K562 (cell line): ENCODE data around the gene ARHGAP30. TPM values are rescaled to one million over a fixed set of nuclear protein-coding genes. Genes with fewer than 3 reads are reported as not detected.

ENCODE experiments used
- ATAC-seq: fragments of 200-7000 bp; cut with Tn5 transposase; 3 replicates; pipeline ENCODE4 v1.9.1; 2020; ENCODE audit warnings: moderate library complexity
- BruUV-seq: library from RNA; stranded (reverse); fragments of 400-500 nt; replicated peaks from 2 replicates; lab custom pipeline; 2021; lab: Mats Ljungman, UMichigan
- CTCF ChIA-PET: fragments of 300-600 bp; formaldehyde crosslinking; extraction: SDS; loops from one replicate; lab custom pipeline; 2021; ENCODE audit warnings: low intra/inter-chr PET ratio; lab: Yijun Ruan, JAX
- POLR2A ChIA-PET: fragments of 300-600, 350-650 bp; sonication (Branson Sonifier 250); formaldehyde crosslinking; extraction: SDS; loops from one replicate; lab custom pipeline; 2021; ENCODE audit warnings: antibody characterized with exemption, inconsistent platforms; lab: Yijun Ruan, JAX
- DNase-seq, 4 experiments: peaks; one replicate each; pipeline versions ENCODE4 v3.0.0 to v3.0.0-alpha.2; 2011 to 2018; ENCODE audit warnings: low spot score in 3 of 4, mixed read lengths in 3 of 4; ENCODE audit errors: extremely low read depth in 1 of 4
- FAIRE-seq: peaks from 2 replicates; lab custom pipeline; 2011; peaks lifted over from hg19 to GRCh38; lab: Jason Lieb, UNC
- H2AFZ ChIP-seq: 2 replicates; pipeline ENCODE4 v1.6.0; 2011; ENCODE audit warnings: low read depth, low read length, control low read depth, inconsistent platforms
- H3K27ac ChIP-seq: fragments of 200-600 bp; 3 replicates; pipeline ENCODE4 v1.8.0; 2011; ENCODE audit warnings: low read depth, mild to moderate bottlenecking, control low read depth, inconsistent platforms, low read length, moderate library complexity, mixed read lengths; ENCODE audit errors: extremely low read depth
- H3K27me3 ChIP-seq, 2 experiments: fragments of 300-600 bp in 1 of 2; 2 replicates in 1 of 2; 3 replicates in 1 of 2; pipeline versions ENCODE4 v1.6.0 to v1.8.0; 2011; ENCODE audit warnings: inconsistent platforms in 2 of 2, low read length in 2 of 2, mild to moderate bottlenecking in 1 of 2, mixed read lengths in 1 of 2, moderate library complexity in 1 of 2; ENCODE audit not compliant: control insufficient read depth in 2 of 2, insufficient read depth in 2 of 2
- H3K36me3 ChIP-seq: fragments of 300-600 bp; 3 replicates; pipeline ENCODE4 v1.8.0; 2011; ENCODE audit warnings: mild to moderate bottlenecking, low read length, inconsistent platforms; ENCODE audit not compliant: control insufficient read depth, insufficient read depth
- H3K4me1 ChIP-seq, 2 experiments: fragments of 200-600 bp in 1 of 2; replicated peaks in 1 of 2; 2 replicates in 1 of 2; 3 replicates in 1 of 2; pipeline versions ENCODE4 v1.5.1 to v1.8.0; 2011; ENCODE audit warnings: inconsistent platforms in 2 of 2, low read length in 2 of 2, mild to moderate bottlenecking in 1 of 2, mixed read lengths in 1 of 2, moderate library complexity in 1 of 2; ENCODE audit not compliant: control insufficient read depth in 2 of 2, insufficient read depth in 2 of 2
- H3K4me2 ChIP-seq: 2 replicates; pipeline ENCODE4 v1.6.1; 2011; ENCODE audit warnings: low read length, control low read depth, inconsistent platforms, mixed read lengths; ENCODE audit not compliant: insufficient read depth
- H3K4me3 ChIP-seq: fragments of 200-600 bp; sonication (generic), shearing (Covaris generic); 2 replicates; pipeline ENCODE4 v1.5.1; 2016; ENCODE audit warnings: control low read depth, inconsistent platforms
- H3K79me2 ChIP-seq: fragments of 200-600 bp; 3 replicates; pipeline ENCODE4 v1.8.0; 2011; ENCODE audit warnings: low read length, inconsistent platforms; ENCODE audit not compliant: control insufficient read depth, insufficient read depth
- H3K9ac ChIP-seq, 2 experiments: 2 replicates each; pipeline versions ENCODE4 v1.6.0 to v1.6.1; 2011; ENCODE audit warnings: low read depth in 2 of 2, low read length in 2 of 2, control low read depth in 1 of 2, inconsistent platforms in 1 of 2, mild to moderate bottlenecking in 1 of 2, mixed read lengths in 1 of 2; ENCODE audit not compliant: insufficient read depth in 1 of 2
- H3K9me1 ChIP-seq: one replicate; pipeline ENCODE4 v1.6.0; 2011; ENCODE audit warnings: inconsistent platforms, mild to moderate bottlenecking, low read length, moderate library complexity; ENCODE audit not compliant: control insufficient read depth, insufficient read depth
- H3K9me3 ChIP-seq: replicated peaks from 2 replicates; pipeline ENCODE4 v1.5.1; 2011; ENCODE audit warnings: low read depth, low read length, inconsistent platforms; ENCODE audit not compliant: control insufficient read depth, insufficient read depth
- H4K20me1 ChIP-seq: replicated peaks from 2 replicates; pipeline ENCODE4 v1.6.1; 2011; ENCODE audit warnings: low read length, inconsistent platforms, mixed read lengths; ENCODE audit not compliant: control insufficient read depth, insufficient read depth
- ARID1B ChIP-seq: fragments of 450-650 bp; IDR thresholded peaks from 2 replicates; pipeline ENCODE4 v1.6.1; 2016; ENCODE audit warnings: antibody characterized with exemption, mild to moderate bottlenecking, inconsistent platforms
- CAMTA2 ChIP-seq: fragments of 250-450 bp; sonication (Bioruptor Pico); conservative IDR thresholded peaks from 2 replicates; pipeline ENCODE4 v1.5.1; 2022
- DACH1 ChIP-seq: fragments of 450-650 bp; IDR thresholded peaks from 2 replicates; pipeline ENCODE4 v1.6.1; 2018; ENCODE audit not compliant: partially characterized antibody
- GABPB2 ChIP-seq: fragments of 250-450 bp; sonication (Bioruptor Pico); conservative IDR thresholded peaks from 2 replicates; pipeline ENCODE4 v1.5.1; 2021; ENCODE audit warnings: mild to moderate bottlenecking
- HMG20B ChIP-seq: fragments of 250-450 bp; sonication (Bioruptor Pico); IDR thresholded peaks from 2 replicates; pipeline ENCODE4 v1.5.0; 2021; ENCODE audit warnings: mild to moderate bottlenecking
- IFI16 ChIP-seq: fragments of 250-450 bp; sonication (Bioruptor Pico); IDR thresholded peaks from 2 replicates; pipeline ENCODE4 v2.1.2; 2022; ENCODE audit warnings: mild to moderate bottlenecking, inconsistent platforms
- KAT8 ChIP-seq: fragments of 450-650 bp; IDR thresholded peaks from 2 replicates; pipeline ENCODE4 v1.6.1; 2016; ENCODE audit warnings: low read depth, mild to moderate bottlenecking
- KLF10 ChIP-seq: fragments of 250-450 bp; sonication (Bioruptor Pico); IDR thresholded peaks from 2 replicates; pipeline ENCODE4 v1.6.1; 2021; ENCODE audit warnings: matching md5 sums
- MTA2 ChIP-seq: fragments of 450-650 bp; IDR thresholded peaks from 2 replicates; pipeline ENCODE4 v1.6.1; 2016; ENCODE audit warnings: low read depth
- NCOR1 ChIP-seq: fragments of 450-650 bp; IDR thresholded peaks from 2 replicates; pipeline ENCODE4 v1.6.1; 2016; ENCODE audit warnings: mild to moderate bottlenecking, moderate library complexity
- NR1H2 ChIP-seq: sonication (generic); formaldehyde crosslinking; IDR thresholded peaks from 2 replicates; pipeline ENCODE4 v1.4.0; 2020; ENCODE audit warnings: mild to moderate bottlenecking, missing genetic modification reagents
- NR2F6 ChIP-seq: fragments of 450-650 bp; formaldehyde crosslinking; IDR thresholded peaks from 2 replicates; pipeline ENCODE4 v1.4.0; 2020; ENCODE audit warnings: mild to moderate bottlenecking
- SMARCA4 ChIP-seq: fragments of 450-650 bp; IDR thresholded peaks from 2 replicates; pipeline ENCODE4 v1.6.1; 2016
- TAF7 ChIP-seq: fragments of 450-650 bp; IDR thresholded peaks from 2 replicates; pipeline ENCODE4 v1.6.1; 2016; ENCODE audit warnings: missing genetic modification characterization, missing compliant biosample characterization
- ZNF408 ChIP-seq: fragments of 250-450 bp; sonication (Bioruptor Pico); IDR thresholded peaks from 2 replicates; pipeline ENCODE4 v1.4.0; 2020; ENCODE audit warnings: low read depth, mild to moderate bottlenecking, moderate library complexity
- ZNF785 ChIP-seq: fragments of 250-450 bp; sonication (Bioruptor Pico); IDR thresholded peaks from 2 replicates; pipeline ENCODE4 v1.4.0; 2020; ENCODE audit warnings: mild to moderate bottlenecking
- WGBS: fragments of 100-300 bp; shearing (Covaris generic); methylation state at CpG from one replicate; pipeline ENCODE4 v1.1.6; 2016; ENCODE audit warnings: low coverage, mixed read lengths; ENCODE audit not compliant: insufficient coverage; ENCODE audit errors: missing lambda C conversion rate; 5-methylcytosine and 5-hydroxymethylcytosine counted together
- in situ Hi-C: fragments of 300-500 bp; cut with MboI; formaldehyde crosslinking; loops from 4 replicates; pipeline ENCODE4 v1.15.0; 2018; ENCODE audit warnings: inconsistent platforms, mixed read lengths
- intact Hi-C: fragments of 100-400 bp; cut with micrococcal nuclease; formaldehyde crosslinking; loops from 2 replicates; pipeline ENCODE4 v1.14.2; 2022
- polyA plus RNA-seq, 8 experiments: library from polyadenylated mRNA; depleted of rRNA in 4 of 8; stranded (reverse) in 5 of 8; unstranded in 3 of 8; fragments of >200 nt; fragmentation: Nextera tagmentation in 2 of 8; fragmentation: Illumina TruSeq in 1 of 8; extraction: Ambion mirVana in 2 of 8; extraction: Trizol in 1 of 8; gene quantifications; 2 replicates each; pipeline versions ENCODE4 v1.2.1 to v1.2.3, GENCODE V29; 2011 to 2014; ENCODE audit warnings: inconsistent platforms in 1 of 8, missing spikeins in 1 of 8
- total RNA-seq, 7 experiments: library from RNA; depleted of rRNA in 6 of 7; stranded (reverse); fragments of >200 nt in 6 of 7; fragmentation: Illumina TruSeq in 2 of 7; extraction: Trizol in 2 of 7; gene quantifications; 2 replicates each; pipeline versions ENCODE4 v1.2.1 to v1.2.3, GENCODE V29; 2011 to 2021; ENCODE audit warnings: low replicate concordance in 1 of 7
- TF ChIP-seq, protein P1 (sequence below): fragments of 200-800 bp; sonication (Bioruptor generic); IDR thresholded peaks from 2 replicates; pipeline ENCODE4 v1.6.1; 2016; ENCODE audit warnings: missing genetic modification characterization, missing compliant biosample characterization

ARHGAP30 gene
- total and polyA plus RNA-seq, 9 of the 15 experiments (the other 6 are each of a cell fraction or from before 2014, with no cell fraction given) = 0.01 to 0.73 (median 0.12) TPM

GRCh38 chr1:161051219-161051618, 18.5 kb downstream of the ARHGAP30 start:
- in situ Hi-C loops = no loop called here
- POLR2A ChIA-PET = interaction anchor here (1.3 kb wide), 1 partner anchor 11 kb away, joined by 4 read pairs; no protein-coding TSS in a partner anchor
- Histone ChIP-seq H3K27me3 (no peaks in the 10 kb centered on the region), H3K4me2 (no peak overlapping the region), H3K36me3 (no peaks in the 10 kb centered on the region; the same call in 2 of the 3 replicates), H2AFZ (no peak overlapping the region)
- DNase-seq = no peak
- CTCF ChIA-PET = no interaction called here
- no peak for TF ChIP-seq NR1H2
- no peak for TF ChIP-seq GABPB2
- TF ChIP-seq TAF7 (tag) = no peak
- TF ChIP-seq KAT8 = no peak
- no peak for TF ChIP-seq ARID1B
- no peak for TF ChIP-seq KLF10 (CRISPR knock-in tag)
- no peak for TF ChIP-seq SMARCA4
- TF ChIP-seq NCOR1 = no peak
- no peak for TF ChIP-seq NR2F6 (CRISPR knock-in tag)
- TF ChIP-seq IFI16 (CRISPR knock-in tag) = no peak
- TF ChIP-seq CAMTA2 = no peak
- no peak for TF ChIP-seq DACH1
- no peak for TF ChIP-seq ZNF785 (CRISPR knock-in tag)
- TF ChIP-seq MTA2 = no peak
- TF ChIP-seq ZNF408 = no peak
- TF ChIP-seq, protein P1, sequence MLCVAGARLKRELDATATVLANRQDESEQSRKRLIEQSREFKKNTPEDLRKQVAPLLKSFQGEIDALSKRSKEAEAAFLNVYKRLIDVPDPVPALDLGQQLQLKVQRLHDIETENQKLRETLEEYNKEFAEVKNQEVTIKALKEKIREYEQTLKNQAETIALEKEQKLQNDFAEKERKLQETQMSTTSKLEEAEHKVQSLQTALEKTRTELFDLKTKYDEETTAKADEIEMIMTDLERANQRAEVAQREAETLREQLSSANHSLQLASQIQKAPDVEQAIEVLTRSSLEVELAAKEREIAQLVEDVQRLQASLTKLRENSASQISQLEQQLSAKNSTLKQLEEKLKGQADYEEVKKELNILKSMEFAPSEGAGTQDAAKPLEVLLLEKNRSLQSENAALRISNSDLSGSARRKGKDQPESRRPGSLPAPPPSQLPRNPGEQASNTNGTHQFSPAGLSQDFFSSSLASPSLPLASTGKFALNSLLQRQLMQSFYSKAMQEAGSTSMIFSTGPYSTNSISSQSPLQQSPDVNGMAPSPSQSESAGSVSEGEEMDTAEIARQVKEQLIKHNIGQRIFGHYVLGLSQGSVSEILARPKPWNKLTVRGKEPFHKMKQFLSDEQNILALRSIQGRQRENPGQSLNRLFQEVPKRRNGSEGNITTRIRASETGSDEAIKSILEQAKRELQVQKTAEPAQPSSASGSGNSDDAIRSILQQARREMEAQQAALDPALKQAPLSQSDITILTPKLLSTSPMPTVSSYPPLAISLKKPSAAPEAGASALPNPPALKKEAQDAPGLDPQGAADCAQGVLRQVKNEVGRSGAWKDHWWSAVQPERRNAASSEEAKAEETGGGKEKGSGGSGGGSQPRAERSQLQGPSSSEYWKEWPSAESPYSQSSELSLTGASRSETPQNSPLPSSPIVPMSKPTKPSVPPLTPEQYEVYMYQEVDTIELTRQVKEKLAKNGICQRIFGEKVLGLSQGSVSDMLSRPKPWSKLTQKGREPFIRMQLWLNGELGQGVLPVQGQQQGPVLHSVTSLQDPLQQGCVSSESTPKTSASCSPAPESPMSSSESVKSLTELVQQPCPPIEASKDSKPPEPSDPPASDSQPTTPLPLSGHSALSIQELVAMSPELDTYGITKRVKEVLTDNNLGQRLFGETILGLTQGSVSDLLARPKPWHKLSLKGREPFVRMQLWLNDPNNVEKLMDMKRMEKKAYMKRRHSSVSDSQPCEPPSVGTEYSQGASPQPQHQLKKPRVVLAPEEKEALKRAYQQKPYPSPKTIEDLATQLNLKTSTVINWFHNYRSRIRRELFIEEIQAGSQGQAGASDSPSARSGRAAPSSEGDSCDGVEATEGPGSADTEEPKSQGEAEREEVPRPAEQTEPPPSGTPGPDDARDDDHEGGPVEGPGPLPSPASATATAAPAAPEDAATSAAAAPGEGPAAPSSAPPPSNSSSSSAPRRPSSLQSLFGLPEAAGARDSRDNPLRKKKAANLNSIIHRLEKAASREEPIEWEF (CRISPR knock-in tag) = no peak
- no peak for TF ChIP-seq HMG20B (CRISPR knock-in tag)
- TF ChIP-seq, all 486 proteins: peak for 0
- H3K79me2 ChIP-seq = peaks cover 6% of the 10 kb centered on the region; the same call in 2 of the 3 replicates
- H3K9me3 ChIP-seq = no peaks in the 10 kb centered on the region; the same call in 1 of the 2 replicates
- no peaks in the 10 kb centered on the region for H3K9me1 ChIP-seq
- intact Hi-C loops = no loop called here
- H4K20me1 ChIP-seq = no peaks in the 10 kb centered on the region
- FAIRE-seq (no peak), ATAC-seq (no peak)
- no TSS peak for BruUV-seq
- peaks cover 8 to 9% of the 10 kb centered on the region in 2 experiments; a peak in 4 of 5 replicates for H3K4me1 ChIP-seq
- WGBS = 56% methylated on average over 10 of the region's 10 CpGs
- no peak overlapping the region for H3K27ac ChIP-seq
- H3K4me3 ChIP-seq = no peak overlapping the region
- H3K9ac ChIP-seq = peak overlapping the region in 1 of 2 experiments; percentile 73; a peak in 2 of 4 replicates
